ENCODE results near the gene SH3RF2. TPM values are rescaled to one million over a fixed set of nuclear protein-coding genes. Genes with fewer than 3 reads are reported as not detected.
A peak's percentile ranks its signal among the peaks of the same experiment; 100 is the strongest.
"Not testable (repeated sequence)": the region's sequence is repeated elsewhere in the genome, so short reads cannot be mapped to it uniquely, and the experiment has no call there.

SH3RF2 gene
- total RNA-seq = 4.0 and 6.5 TPM in 2 replicates

GRCh38 chr5:145936401-145937131 lies at the start of gene SH3RF2:
TSS of gene SH3RF2 (plus strand) at chr5:145936578. CDS start at chr5:145937929, 1,351 bp downstream.
- DNase-seq (ENCODE audit: extremely low read depth, low read depth, low spot score) = no peak

- DNase-seq (ENCODE audit: extremely low read depth, low read depth, low spot score) = no peak
These were observed 49.2 kb upstream of the SH3RF2 start for GRCh38 chr5:145887217-145887616.

DNA sequence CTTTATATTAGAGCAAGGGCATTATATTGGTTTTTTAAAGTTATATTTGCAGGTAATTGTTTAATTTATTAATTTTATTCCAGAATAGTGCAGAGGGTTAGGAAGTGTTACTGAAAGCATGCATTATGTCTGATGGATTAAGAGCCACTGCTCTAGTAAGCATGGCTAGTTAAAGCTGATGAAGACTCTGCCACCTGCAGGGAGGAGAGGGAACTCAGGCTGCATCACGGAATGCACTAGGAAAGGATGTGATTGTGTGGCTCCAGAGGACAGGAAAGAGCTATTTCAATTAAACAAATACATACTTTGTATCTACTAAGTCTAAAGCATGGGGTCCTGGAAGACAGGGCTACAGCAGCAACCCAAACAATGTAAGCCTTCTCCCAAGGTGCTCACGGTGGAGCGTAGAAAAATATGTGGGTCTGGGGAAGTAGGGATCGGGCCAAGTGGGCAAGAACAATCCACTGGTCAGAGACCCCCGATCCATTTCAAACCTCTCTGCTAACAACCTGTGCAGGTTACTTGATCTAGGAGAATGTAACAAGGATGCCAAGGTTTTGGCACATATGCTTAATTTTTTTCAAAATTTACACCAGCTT lies 48.3 kb upstream of the SH3RF2 start:
- DNase-seq (ENCODE audit: extremely low read depth, low read depth, low spot score) = peak; percentile 23

- no peak for DNase-seq (ENCODE audit: extremely low read depth, low read depth, low spot score)
These were observed 46.8 kb upstream of the SH3RF2 start for GRCh38 chr5:145889611-145890010.

DNA sequence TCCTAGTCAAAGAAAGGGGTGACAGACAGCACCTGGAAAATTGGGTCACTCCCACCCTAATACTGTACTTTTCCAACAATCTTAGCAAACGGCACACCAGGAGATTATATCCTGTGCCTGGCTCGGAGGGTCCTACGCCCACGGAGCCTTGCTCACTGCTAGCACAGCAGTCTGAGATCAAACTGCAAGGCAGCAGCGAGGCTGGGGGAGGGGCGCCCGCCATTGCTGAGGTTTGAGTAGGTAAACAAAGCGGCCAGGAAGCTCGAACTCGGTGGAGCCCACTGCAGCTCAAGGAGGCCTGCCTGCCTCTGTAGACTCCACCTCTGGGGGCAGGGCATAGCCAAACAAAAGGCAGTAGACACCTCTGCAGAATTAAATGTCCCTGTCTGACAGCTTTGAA lies 45.0 kb upstream of the SH3RF2 start:
- DNase-seq (ENCODE audit: extremely low read depth, low read depth, low spot score) = not testable (repeated sequence)

DNA sequence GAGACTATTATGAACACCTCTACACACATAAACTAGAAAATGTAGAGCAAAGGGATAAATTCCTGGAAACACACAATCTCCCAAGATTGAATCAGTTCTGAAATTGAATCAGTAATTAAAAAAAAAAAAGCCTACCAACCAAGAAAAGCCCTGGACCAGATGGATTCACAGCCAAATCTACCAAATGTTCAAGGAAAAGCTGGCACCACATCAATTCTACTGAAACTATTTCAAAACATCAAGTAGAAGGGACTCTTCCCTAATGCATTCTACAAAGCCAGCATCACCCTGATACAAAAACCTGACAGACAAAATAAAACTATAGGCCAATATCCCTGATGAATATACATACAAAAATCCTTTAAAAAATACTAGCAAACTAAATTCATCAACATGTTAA lies 38.2 kb upstream of the SH3RF2 start:
- DNase-seq (ENCODE audit: extremely low read depth, low read depth, low spot score) = no peak

DNA sequence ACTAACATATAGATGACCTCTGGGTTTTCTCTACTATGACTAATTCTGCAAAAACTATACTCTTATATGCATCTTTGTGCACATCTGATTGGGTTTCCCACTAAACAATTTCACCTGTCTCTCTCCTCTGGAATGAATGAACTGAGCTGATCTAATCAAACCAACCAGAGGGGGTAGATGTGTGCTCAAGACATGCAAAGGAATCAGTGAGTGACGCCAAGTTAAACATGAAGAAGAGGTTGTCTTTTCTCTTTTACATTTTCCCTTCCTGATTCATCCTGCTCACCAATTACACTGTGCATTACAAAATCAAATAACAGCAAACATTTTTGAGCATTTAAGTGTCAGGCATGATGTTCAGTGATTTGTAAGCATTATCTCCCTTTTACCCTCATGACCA lies 34.0 kb upstream of the SH3RF2 start:
- DNase-seq (ENCODE audit: extremely low read depth, low read depth, low spot score) = no peak

DNA sequence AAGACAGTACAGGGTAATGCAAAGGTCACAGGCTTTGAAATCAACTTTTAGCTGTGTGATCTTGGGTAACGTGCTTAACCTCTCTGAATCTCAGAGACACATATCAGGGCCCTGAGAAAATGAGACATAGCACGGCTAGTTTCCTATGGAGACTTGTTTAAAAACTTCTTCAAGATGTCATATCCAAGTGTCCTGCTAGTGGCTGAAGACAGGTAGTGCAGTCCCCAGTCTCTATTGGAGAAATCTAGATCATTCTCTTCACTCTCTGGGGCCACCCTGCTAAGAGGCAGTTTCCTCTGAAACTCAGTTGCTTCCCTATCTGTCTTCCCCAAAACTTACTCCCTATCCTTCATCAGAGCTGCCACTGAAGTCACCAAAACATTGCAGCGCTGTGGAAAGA lies 33.3 kb upstream of the SH3RF2 start:
- DNase-seq (ENCODE audit: extremely low read depth, low read depth, low spot score) = no peak

DNA sequence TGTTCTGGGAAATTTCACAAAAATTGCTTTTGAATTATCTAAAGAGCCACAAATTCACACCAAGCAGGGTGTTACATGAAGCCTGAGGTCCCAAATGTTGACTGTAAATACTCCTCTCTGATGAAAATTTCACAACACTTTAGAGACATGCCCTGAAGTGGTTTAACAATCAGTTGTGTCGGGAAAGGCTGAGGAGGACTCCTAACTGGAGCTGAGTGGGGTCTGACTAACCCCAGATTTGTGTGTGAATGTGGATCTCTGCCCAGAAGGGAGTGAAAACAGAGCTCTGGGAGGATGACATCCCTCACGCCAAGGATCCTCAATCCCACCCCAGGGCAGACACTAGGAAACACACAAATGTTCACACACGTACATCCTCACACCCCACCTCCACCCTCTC lies 32.5 kb upstream of the SH3RF2 start:
- no peak for DNase-seq (ENCODE audit: extremely low read depth, low read depth, low spot score)

DNA sequence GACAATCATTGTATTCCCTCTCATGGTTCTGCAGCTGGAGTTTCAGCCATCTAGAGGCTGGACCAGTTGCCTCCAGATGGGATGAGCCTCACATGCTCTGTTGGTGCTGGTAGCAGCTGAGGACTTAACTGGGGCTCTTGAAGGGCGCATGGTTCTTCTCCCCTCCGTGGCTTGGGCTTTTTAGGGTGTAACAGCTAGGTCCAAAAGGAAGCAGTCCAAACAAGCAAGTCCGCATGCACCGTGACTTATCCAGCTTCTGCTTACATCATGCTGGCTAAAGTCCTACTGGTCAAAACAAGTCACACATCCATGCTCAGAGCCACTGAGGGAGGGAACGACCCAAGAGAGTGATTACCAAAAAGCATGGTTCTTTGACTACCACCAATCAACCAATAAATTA lies 31.6 kb upstream of the SH3RF2 start:
- DNase-seq (ENCODE audit: extremely low read depth, low read depth, low spot score) = no peak

DNA sequence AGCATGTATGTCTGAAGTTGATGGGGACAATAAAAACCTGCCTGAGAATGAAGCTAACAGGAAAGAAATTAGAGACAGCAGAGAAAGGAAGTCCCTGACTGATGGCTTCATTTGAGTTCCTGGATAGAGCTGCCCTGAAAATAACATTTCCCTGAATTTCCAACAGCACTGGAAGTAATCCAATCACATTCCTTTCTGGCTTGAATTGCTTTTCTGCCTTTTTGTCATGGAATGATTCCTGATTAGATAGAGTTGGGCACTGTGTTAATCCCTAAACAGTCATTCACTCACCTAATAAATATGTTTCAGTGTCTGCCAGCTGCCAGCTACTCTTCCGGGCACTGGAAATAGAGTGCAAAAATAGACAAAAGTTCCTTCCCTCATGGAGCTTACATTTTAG lies 30.0 kb upstream of the SH3RF2 start:
- DNase-seq (ENCODE audit: extremely low read depth, low read depth, low spot score) = no peak

GRCh38 chr5:145908206-145908960 lies 28.0 kb upstream of the SH3RF2 start:
- no peak for DNase-seq (ENCODE audit: extremely low read depth, low read depth, low spot score)

DNA sequence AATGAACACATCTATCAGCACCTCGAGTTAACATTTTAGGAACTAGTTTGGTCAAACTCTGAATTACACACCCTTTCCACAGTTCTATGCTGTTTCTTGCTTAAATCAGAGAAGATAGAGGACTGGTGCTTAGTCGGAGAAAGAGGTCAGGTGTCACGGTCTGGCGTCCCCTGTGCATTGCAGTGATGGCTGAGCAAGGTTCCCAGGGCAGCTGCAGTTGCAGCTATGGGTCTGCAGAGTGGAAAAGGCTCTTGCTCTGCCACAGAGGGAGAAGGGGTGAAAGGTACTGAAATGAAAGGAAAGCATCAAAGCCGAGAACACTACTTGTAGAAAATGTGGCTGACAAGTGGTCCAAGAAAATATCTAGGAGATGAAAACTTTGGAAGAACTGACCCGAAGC lies 25.2 kb upstream of the SH3RF2 start:
- no peak for DNase-seq (ENCODE audit: extremely low read depth, low read depth, low spot score)

DNA sequence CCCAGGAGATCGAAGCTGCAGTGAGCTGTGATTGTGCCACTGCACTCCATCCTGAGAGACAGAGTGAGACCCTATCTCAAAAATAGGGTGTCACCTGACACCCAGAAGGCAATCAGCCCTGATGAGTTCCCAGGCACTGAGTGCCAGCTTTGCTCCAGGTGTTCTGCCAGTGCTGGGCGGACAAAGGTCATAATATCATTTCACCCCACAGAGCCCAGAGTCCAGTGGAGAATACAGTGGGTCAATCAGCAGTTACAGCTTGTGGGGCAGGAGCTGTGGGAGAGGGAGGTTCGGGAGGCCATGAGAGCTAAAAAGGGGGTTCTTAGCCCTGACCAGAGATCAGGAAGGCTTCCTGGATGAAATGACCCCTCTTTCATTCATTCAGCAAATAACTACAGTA lies 24.4 kb upstream of the SH3RF2 start:
- no peak for DNase-seq (ENCODE audit: extremely low read depth, low read depth, low spot score)

GRCh38 chr5:145912594-145912993 lies 23.8 kb upstream of the SH3RF2 start:
- no peak for DNase-seq (ENCODE audit: extremely low read depth, low read depth, low spot score)

DNA sequence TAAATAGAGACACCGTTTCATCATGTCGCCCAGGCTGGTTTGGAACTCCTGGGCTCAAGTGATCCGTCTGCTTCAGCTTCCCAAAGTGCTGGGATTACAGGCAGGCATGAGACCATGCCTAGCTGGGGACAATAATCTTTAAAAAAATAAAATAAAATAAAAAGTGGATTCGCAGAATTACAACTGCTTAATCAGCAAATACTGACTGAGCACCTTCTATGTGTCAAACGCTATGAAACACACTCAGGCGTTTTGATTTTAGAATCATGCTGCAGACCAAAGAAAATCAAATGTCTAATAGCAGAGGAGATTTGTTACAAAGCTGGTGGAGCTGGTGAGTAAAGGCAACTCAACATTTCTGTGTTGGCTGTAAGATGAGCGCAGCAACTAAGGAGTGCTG lies 22.7 kb upstream of the SH3RF2 start:
- DNase-seq (ENCODE audit: extremely low read depth, low read depth, low spot score) = no peak

- no peak for DNase-seq (ENCODE audit: extremely low read depth, low read depth, low spot score)
These were observed 20.3 kb upstream of the SH3RF2 start for GRCh38 chr5:145915970-145916638.

- DNase-seq (ENCODE audit: extremely low read depth, low read depth, low spot score) = no peak
These were observed 19.1 kb upstream of the SH3RF2 start for GRCh38 chr5:145917288-145917687.

DNA sequence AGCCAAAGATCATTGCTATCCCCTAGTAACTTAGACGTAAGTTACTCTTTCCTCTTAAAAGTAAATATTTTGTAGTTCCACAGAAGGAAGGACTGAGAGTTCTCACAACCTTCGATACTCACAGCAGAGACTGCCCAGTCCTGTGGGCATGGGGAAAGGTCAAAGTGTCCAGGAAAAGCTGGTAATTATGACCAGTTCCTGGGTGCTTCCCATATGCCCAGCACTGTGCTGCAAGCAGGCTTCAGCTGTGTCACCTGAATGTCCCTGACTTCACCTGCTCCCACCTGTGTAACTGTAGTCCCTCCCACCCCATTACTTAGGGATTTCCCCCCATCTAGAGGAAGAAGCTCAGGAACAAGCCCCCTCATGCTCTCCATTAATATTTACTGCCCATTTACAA lies 18.0 kb upstream of the SH3RF2 start:
- DNase-seq (ENCODE audit: extremely low read depth, low read depth, low spot score) = no peak

DNA sequence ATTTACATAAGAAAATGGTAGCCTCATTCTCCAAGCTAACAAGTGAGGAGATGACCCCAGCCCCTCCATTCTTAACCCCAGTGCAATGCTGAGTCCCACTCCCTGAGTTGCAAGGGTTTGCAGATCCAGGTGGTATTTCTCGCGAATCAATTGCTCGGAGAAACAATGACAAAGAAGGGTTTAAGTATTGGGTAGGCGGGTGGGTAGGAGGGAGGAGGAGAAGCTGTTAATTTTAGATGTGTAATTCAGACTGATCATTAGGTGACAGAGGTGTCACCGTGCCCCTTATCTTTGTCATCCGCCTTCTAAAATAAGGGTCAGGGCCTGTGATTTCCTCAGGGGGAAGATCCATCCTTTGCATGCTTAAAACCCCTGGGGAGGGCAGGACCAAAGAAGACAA lies 17.0 kb upstream of the SH3RF2 start:
- DNase-seq (ENCODE audit: extremely low read depth, low read depth, low spot score) = no peak

DNA sequence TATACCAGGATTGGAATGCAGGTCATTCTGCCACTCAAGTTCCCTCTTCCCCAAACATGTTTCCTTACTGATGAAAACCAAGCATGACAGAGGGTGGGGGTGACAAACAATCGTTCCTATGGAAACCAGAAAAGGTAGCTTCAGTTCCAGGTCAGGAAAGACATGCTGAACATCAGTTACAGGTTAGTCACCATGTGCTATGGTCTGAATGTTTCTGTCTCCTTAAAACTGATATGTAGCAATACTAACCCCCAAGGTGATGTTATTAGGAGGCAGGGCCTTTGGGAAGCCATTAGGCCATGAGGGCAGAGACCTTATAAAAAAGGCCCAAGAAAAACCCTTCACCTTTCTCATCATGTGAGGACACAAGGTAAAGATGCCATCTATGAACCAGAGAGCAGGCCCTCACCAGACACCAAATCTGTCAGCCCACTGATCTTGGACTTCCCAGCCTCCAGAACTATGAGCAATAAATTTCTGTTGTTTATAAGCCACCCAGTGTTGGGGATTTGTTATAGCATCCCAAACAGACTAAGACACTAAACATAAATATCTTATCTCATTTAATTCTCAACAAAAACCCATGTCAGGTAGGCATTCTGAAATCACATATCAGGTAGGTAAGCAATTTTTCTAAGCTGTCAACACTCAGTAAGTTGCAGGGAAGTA lies 15.7 kb upstream of the SH3RF2 start:
- DNase-seq (ENCODE audit: extremely low read depth, low read depth, low spot score) = no peak
